HG03558 (cell line): ENCODE data around the gene IFNA8.
A peak's percentile ranks its signal among the peaks of the same experiment; 100 is the strongest.
"Not testable (repeated sequence)": the region's sequence is repeated elsewhere in the genome, so short reads cannot be mapped to it uniquely, and the experiment has no call there.

Source experiments
- ATAC-seq: cut with Tn5 transposase; IDR thresholded peaks from one replicate; pipeline ENCODE4 v1.9.1; 2021; ENCODE audit warnings: moderate number of reproducible peaks; ENCODE audit not compliant: unreplicated experiment; ENCODE audit errors: extremely low read depth

IFNA8 gene

DNA sequence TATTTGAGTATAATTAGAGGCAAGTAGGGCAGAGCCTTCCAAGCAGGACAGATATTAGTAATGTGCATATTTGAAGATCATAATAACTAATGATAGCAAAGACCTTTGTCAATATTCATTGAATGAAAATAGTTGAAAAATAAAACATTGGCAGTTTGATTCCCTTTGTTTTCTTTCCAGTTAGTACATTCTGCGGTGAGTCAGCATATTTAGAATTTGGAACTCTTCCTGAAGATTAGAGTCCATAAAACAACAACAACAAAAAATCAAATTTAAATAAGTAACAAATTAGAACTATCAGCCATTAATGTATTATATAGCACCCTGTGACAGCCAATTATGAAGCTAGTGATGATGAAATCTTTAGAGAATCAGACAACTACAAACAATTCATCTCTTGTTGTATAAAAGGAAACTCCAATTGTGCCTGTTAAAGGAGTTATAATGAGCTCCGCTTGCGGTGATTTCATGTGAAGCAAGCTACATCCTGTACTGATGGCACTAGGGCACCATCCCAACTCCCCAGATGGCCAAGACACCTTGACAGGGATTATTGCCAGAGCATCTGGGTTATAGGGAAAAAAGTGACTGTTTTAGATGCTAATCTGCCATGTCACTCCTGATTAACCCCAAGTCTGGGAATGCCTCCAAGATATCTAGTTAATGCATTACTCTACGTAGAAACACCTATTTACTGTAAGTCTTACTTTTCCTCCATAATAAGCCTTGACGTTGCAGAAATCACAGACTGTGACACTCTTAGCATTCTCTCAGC, 6.8 kb downstream of the IFNA8 start:
- ATAC-seq, result no peak

DNA sequence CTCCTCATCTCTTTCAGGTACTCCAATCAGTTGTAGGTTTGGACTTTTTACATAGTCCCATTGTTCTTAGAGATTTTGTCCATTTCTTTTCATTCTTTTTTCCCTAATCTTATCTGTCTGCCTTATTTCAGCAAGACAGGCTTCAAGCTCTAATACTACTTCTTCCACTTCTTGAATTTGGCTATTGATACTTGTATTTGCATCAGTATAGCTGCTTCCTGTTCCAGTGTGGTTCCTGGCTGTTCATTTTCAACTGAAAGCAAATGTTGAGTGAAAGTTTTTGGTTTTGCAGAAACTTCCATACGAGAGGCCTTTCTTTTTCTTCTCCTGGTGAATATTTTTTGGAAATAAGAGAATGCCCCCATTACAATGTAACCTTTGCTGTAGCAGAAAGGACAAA, 19.3 kb downstream of the IFNA8 start:
- no peak for ATAC-seq

DNA sequence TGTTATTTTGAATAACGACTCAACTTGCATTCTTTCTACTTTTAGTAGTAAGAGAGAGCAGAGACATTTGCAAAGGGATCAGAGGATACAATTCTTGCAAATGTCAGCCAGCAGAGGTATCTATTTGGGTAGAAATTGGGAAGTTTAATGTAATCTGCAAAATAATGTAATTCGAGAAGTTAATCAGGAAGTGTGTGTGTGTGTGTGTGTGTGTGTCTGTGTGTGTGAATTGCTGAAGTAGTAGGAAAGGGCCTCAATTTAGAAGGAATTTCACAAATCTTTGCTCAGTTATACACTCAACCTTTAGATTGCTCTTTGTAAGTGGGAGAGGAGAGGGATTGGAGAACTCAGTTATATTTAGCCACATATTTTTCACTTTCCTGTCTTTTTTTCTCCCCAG, 20.3 kb downstream of the IFNA8 start:
- no peak for ATAC-seq

DNA sequence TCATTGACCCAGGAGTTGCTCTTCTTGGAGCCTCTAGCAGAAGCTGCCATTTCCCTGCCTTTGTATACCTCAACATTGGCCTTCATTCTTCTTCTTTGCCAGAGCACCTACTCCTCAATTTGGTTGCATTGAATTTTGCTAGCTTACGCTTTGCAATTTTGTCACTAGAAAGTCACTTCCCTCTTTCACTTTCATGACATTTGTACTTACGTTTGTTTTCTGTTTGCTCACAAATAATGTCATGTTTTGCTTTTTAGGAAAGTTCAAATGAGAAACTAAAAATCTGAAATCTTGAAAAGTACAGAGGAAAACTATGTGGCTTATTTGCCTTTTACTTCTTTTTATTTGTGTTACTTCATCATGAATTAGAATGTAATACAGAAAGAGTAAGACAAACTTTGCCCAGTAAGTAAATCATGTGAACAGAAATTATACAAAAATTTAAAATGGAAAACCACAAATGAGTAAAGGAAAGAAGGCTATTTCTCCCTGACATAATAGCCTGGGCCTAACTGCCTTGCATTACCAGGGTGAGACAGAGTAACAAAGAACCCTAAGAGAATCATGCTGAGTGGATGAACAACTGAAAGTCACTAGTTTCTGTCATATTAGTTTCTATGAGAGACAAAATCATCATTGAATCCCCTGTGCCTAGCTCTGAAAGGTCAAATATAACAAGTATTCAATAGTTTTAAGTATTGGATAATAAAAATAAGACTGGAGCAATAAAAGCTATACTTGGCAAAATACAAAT, 23.9 kb downstream of the IFNA8 start:
- ATAC-seq, result peak; percentile 45

DNA sequence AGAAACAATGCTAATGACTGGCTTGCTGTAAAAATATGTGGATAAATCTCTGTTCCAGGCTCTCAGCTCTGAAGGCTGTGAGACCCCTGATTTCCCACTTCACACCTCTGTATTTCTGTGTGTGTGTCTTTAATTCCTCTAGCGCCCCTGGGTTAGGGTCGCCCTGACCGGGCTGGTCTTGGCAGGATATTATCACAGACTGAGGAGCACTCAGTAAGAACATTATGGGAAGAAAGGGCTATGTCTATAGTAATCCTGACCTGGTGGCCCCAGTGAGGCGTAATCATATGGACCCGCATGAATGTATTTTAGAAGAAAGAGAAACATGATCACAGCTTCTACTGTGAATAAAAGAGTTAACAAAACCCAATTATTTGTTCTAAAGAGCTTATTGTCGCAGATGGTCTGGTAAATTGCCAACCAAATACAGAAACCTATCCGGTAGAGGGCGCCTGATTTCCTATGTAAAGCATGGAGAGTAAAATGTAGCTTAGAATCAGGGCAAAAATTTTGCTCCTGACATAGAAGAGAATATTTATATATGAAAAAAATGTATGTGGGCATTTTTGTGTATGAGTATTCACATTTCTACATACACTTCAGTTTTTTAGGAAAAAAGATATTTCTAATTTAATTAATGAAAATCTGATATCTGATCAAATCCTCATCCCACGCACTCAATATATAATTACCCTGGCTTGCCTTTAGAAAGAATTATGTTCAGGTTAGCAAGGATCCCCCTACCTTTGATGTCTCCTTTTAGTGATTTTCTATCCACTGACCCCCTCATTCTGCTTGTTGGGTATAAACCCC, 25.5 kb downstream of the IFNA8 start:
- no peak for ATAC-seq

DNA sequence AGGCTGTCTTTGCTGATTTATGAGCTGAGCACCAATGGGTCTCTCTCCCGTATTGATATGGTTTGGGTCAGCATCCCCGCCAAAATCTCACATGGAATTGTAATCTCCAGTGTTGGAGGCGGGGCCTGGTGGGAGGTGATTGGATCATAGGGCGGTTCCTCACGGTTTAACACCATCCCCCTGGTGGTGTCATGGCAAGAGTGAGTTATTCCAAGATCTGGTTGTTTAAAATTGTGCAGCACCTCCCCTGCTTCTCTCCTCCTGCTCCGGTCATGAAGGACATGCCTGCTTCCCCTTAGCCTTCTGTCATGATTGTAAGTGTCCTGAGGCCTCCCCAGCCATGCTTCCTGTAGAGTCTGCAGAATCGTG, 26.1 kb downstream of the IFNA8 start:
- ATAC-seq, result not testable (repeated sequence)

DNA sequence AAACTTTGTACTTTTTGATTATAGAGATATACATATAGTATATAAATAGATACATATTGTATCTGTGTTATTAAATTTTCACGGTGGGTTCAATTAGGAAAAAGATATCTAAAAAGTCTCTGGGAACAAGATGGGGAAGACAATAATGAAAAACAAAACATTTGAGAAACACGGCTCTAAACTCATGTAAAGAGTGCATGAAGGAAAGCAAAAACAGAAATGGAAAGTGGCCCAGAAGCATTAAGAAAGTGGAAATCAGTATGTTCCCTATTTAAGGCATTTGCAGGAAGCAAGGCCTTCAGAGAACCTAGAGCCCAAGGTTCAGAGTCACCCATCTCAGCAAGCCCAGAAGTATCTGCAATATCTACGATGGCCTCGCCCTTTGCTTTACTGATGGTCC, 31.2 kb downstream of the IFNA8 start, which contains the start of gene IFNA1:
TSS of gene IFNA1 (plus strand) at position 301 of the 400 bp plus-strand sequence. CDS start at position 370, 69 bp downstream.
- no peak for ATAC-seq

DNA sequence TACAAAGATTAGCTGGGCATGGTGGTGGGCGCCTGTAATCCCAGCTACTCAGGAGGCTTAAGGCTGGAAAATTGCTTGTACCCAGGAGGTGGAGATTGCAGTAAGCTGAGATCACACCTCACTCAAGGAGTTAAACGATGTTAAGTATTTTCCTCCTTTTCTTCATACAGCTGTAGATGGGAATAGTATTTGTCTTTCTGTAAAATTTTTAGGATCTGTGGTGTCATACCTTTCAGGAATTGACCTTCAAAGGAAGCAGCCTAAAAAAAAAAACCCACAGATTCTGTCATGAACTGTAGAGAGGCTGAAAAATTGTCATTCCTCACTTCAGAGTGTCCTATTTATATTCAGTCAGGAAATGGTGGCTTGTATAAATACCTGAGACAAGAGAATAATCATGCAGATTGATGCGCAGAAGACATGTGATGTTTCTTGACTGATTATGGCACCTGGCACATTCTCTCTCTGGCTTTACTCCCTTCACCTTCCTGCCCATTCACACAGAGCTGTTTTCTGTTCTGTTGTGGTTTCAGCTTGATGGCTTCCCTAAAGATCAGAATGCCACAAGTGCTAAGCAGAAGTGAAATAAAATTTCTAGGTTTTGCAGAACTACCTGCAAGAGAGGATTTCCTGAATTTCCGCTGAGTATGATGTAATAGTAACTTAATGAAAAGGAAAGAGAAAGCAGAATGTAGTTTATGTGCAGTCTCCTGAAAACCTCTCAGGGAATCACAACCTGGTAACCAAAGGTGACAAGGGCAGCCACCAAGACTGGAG, 35.1 kb downstream of the IFNA8 start:
- peak; percentile 82 for ATAC-seq

DNA sequence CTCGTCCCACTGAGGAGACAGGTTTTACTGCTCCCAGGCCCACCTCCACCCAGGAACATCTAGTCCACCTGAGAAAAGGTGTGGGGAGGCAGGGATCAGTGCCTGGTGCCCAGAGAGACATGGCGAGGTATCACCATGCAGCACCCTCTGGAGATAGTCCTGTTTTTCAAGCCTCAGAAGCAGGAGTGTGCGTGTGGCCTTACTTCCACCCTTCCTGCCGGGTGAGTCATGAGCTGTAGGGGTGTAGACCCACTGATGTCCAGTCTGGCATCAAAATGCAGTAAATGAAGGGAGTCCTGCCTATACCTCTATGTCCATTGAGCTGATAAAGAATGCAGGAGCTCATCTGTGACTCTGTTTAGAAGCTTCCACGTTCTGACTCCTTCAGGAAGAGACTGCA, 40.4 kb downstream of the IFNA8 start:
- ATAC-seq, result not testable (repeated sequence)

DNA sequence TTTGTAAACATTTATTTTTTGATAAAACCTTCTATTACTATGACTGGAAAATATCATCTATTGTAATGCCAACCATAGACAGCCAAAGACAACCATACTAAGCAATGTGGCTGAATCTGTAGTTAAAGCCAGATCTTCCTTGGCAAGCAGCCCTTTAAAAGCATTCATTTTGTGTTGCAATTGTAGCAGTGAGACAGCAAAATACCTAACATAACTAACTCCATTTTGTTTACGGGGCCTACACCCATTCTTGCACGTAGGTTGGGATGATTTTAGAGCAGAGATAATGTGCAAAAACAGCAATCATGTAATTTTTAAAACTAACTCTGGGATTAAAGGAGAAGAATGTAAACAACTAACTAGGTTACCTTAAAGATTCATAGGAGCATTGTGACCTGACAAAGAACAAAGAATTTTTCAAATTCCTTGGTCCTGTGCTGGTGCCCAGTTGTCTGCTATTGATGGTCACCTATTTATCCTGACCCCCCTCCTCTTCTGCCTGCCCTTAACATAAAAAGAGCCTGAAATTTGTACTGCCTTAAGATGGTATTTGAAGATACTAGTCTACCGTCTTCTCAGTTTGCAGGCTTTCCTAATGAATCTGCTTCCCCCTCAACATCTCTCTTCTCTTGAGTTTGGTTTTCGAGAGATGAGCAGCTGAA, 41.9 kb downstream of the IFNA8 start:
- ATAC-seq, result no peak

DNA sequence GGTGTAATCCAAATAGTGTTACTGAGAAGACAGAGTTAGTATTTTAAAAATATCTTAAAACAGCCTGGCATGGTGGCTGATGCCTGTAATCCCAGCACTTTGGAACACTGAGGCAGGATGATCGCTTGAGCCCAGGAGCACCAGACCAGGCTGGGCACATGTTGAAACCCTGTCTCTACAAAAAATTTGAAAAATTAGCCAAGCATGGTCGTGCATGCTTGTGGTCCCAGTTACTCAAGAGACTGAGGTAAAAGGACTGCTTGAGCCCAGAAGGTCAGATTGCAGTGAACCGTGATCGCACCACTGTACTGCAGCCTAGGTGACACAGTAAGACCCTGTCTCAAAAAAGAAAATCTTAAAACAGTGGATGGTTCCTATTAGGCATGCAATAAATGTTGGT, 43.8 kb downstream of the IFNA8 start:
- ATAC-seq, result no peak

DNA sequence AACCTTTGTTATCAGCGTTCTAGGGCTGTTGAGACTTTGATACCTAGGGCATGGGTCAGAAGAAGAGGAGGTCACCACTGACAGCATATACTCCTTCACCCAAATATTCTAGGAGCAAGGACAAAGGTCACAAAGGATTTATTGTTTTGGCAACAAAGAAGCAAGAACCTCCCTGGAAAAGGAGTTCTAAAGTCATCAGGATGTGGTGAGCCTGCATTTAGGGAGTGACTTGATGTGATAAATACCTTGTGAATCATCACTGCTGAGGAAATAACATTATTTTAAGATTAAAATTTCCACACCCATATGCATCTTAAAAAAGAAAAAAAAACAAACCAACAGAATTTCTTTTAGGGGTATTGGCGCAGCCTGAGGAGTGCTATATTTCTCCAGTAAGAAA, 45.2 kb downstream of the IFNA8 start:
- ATAC-seq, result no peak

DNA sequence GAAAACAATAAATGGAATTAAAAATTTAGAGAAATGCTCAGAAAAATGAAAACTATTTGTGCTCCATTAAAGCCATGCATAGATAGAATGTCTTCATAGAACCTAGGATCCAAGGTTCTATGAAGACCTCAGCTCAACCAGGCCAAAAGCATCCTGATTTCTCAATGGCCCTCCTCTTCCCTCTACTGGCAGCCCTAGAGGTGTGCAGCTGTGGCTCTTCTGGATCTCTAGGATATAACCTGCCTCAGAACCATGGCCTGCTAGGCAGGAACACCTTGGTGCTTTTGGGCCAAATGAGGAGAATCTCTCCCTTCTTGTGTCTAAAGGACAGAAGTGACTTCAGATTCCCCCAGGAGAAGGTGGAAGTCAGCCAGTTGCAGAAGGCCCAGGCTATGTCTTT, 46.4 kb downstream of the IFNA8 start:
- ATAC-seq, result peak; percentile 56
